ENCODE data around the gene PLA2G6.

PLA2G6 gene

DNA sequence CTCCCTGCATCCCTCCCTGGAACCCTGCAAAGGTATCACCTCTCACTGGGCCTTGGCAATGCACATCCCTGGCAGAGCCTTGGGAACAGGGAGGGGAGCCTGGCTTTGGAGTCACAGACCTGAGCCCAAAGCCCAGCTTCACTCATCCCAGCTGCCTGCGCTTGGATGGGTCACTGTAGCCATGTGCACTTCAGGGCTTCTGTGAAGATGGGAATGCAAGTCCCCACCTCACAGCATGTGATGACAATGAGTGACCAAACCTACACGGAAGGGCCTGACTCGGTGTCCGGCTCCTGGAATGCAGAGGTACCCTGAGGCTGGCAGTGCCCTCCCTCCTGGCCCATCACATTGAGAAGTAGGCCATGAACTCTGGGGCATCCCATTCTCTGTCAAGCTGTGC lies 48.3 kb downstream of the PLA2G6 start:
- Histone ChIP-seq H3K4me3 (ENCODE audit: low read depth in 1 of 2, low read length in 2 of 2) (no peak overlapping the region), H3K27me3 (ENCODE audit: control insufficient read depth in 1 of 2, insufficient read depth in 2 of 2, low read length in 2 of 2) (no peaks in the 10 kb centered on the region), H3K4me1 (ENCODE audit: control insufficient read depth in 1 of 2, insufficient read depth in 2 of 2, low read length in 2 of 2) (no peaks in the 10 kb centered on the region), H3K36me3 (ENCODE audit: control insufficient read depth in 1 of 2, insufficient read depth in 2 of 2, low read length in 2 of 2) (peaks cover 9 to 37% of the 10 kb centered on the region in 2 donors), H3K27ac (ENCODE audit: low read depth, low read length) (no peak overlapping the region), H3K9me3 (ENCODE audit: control insufficient read depth in 1 of 2, low read length in 2 of 2) (no peaks in the 10 kb centered on the region), H3K9ac (ENCODE audit: low read depth in 1 of 2, low read length in 2 of 2) (no peak overlapping the region)

DNA sequence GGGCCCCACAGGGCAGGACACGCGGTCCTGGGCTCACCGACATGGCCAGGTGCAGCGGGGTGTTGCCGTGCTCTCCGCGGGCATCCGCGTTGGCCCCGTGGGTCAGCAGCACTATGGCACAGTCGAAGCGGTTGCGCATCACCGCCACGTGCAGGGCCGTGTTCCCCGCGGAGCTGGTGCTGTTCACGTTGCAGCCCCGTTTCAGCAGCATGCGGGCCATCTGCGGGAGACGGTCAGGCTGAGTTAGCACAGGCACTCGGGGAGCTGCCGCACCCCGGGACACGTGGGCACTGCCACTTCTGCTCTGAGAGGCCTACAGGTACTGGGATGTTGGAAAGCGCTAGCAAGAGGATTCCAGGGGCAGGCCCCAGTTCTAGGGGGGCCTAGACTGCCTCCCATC lies 48.8 kb downstream of the PLA2G6 start:
- Histone ChIP-seq H3K27ac (ENCODE audit: low read depth, low read length) (no peak overlapping the region), H3K36me3 (ENCODE audit: control insufficient read depth in 1 of 2, insufficient read depth in 2 of 2, low read length in 2 of 2) (peaks cover 9 to 34% of the 10 kb centered on the region in 2 donors), H3K9me3 (ENCODE audit: control insufficient read depth in 1 of 2, low read length in 2 of 2) (no peaks in the 10 kb centered on the region), H3K9ac (ENCODE audit: low read depth in 1 of 2, low read length in 2 of 2) (no peak overlapping the region), H3K4me1 (ENCODE audit: control insufficient read depth in 1 of 2, insufficient read depth in 2 of 2, low read length in 2 of 2) (no peaks in the 10 kb centered on the region), H3K4me3 (ENCODE audit: low read depth in 1 of 2, low read length in 2 of 2) (no peak overlapping the region), H3K27me3 (ENCODE audit: control insufficient read depth in 1 of 2, insufficient read depth in 2 of 2, low read length in 2 of 2) (no peaks in the 10 kb centered on the region)

- no peaks in the 10 kb centered on the region for H3K9me3 ChIP-seq (ENCODE audit: control insufficient read depth in 1 of 2, low read length in 2 of 2)
- H3K36me3 ChIP-seq (ENCODE audit: control insufficient read depth in 1 of 2, insufficient read depth in 2 of 2, low read length in 2 of 2), result peaks cover 9 to 33% of the 10 kb centered on the region in 2 donors
- no peaks in the 10 kb centered on the region for H3K27me3 ChIP-seq (ENCODE audit: control insufficient read depth in 1 of 2, insufficient read depth in 2 of 2, low read length in 2 of 2)
- H3K9ac ChIP-seq (ENCODE audit: low read depth in 1 of 2, low read length in 2 of 2), result no peak overlapping the region
- H3K4me3 ChIP-seq (ENCODE audit: low read depth in 1 of 2, low read length in 2 of 2), result no peak overlapping the region
- no peaks in the 10 kb centered on the region for H3K4me1 ChIP-seq (ENCODE audit: control insufficient read depth in 1 of 2, insufficient read depth in 2 of 2, low read length in 2 of 2)
- no peak overlapping the region for H3K27ac ChIP-seq (ENCODE audit: low read depth, low read length)
Observed at GRCh38 chr22:38132136-38132535, 49.5 kb downstream of the PLA2G6 start.

DNA sequence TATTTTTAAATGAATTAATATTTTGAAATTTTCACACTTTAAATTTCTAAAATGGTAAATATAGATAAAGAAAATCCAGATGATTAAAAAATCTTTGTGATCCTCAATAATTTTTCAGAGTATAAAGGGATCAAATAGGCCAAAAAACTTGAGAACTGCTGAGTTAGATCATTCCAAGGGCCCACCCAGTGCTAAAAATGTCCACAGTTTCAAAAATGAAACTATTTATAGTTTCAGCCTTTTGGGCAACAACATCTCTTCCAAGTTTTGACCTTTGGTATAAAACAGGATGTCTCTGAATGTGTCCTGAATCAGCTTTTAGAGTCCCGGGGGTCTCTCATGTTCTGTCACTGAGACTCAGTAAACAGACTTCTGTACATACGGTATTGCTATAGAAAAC lies 50.2 kb downstream of the PLA2G6 start:
- Histone ChIP-seq H3K36me3 (ENCODE audit: control insufficient read depth in 1 of 2, insufficient read depth in 2 of 2, low read length in 2 of 2) (peaks cover 9 to 39% of the 10 kb centered on the region in 2 donors), H3K4me3 (ENCODE audit: low read depth in 1 of 2, low read length in 2 of 2) (no peak overlapping the region), H3K4me1 (ENCODE audit: control insufficient read depth in 1 of 2, insufficient read depth in 2 of 2, low read length in 2 of 2) (no peaks in the 10 kb centered on the region), H3K27ac (ENCODE audit: low read depth, low read length) (no peak overlapping the region), H3K27me3 (ENCODE audit: control insufficient read depth in 1 of 2, insufficient read depth in 2 of 2, low read length in 2 of 2) (no peaks in the 10 kb centered on the region), H3K9ac (ENCODE audit: low read depth in 1 of 2, low read length in 2 of 2) (no peak overlapping the region), H3K9me3 (ENCODE audit: control insufficient read depth in 1 of 2, low read length in 2 of 2) (no peaks in the 10 kb centered on the region)

- H3K9ac ChIP-seq (ENCODE audit: low read depth in 1 of 2, low read length in 2 of 2), result no peak overlapping the region
- no peak overlapping the region for H3K4me3 ChIP-seq (ENCODE audit: low read depth in 1 of 2, low read length in 2 of 2)
- H3K27me3 ChIP-seq (ENCODE audit: control insufficient read depth in 1 of 2, insufficient read depth in 2 of 2, low read length in 2 of 2), result no peaks in the 10 kb centered on the region
- H3K9me3 ChIP-seq (ENCODE audit: control insufficient read depth in 1 of 2, low read length in 2 of 2), result no peaks in the 10 kb centered on the region
- H3K27ac ChIP-seq (ENCODE audit: low read depth, low read length), result no peak overlapping the region
- H3K36me3 ChIP-seq (ENCODE audit: control insufficient read depth in 1 of 2, insufficient read depth in 2 of 2, low read length in 2 of 2), result peaks cover 9 to 43% of the 10 kb centered on the region in 2 donors
- no peaks in the 10 kb centered on the region for H3K4me1 ChIP-seq (ENCODE audit: control insufficient read depth in 1 of 2, insufficient read depth in 2 of 2, low read length in 2 of 2)
Observed at GRCh38 chr22:38129856-38130255, 51.8 kb downstream of the PLA2G6 start.

DNA sequence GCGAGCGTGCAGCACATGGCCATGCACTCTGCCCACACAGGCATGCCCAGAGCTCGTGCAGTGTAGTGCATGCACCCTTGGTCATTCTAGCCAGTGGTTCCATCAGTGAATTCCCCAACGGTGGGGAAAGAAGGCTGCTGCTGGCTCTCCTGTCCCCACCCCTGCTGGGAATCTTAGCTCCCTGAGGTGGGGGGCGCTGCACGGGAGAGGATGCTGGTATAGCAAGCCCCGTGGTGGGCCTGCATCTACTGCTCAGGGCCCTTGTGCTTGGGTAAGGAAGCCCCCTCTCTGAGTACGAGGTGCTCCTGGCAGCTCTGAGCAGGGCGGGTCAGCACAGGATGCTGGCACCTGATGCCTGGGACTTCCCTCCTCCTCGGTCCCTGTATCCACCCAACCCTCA lies 52.6 kb downstream of the PLA2G6 start:
- Histone ChIP-seq H3K36me3 (ENCODE audit: control insufficient read depth in 1 of 2, insufficient read depth in 2 of 2, low read length in 2 of 2) (peaks cover 9 to 44% of the 10 kb centered on the region in 2 donors), H3K9me3 (ENCODE audit: control insufficient read depth in 1 of 2, low read length in 2 of 2) (no peaks in the 10 kb centered on the region), H3K9ac (ENCODE audit: low read depth in 1 of 2, low read length in 2 of 2) (no peak overlapping the region), H3K4me1 (ENCODE audit: control insufficient read depth in 1 of 2, insufficient read depth in 2 of 2, low read length in 2 of 2) (no peaks in the 10 kb centered on the region), H3K27me3 (ENCODE audit: control insufficient read depth in 1 of 2, insufficient read depth in 2 of 2, low read length in 2 of 2) (no peaks in the 10 kb centered on the region), H3K27ac (ENCODE audit: low read depth, low read length) (no peak overlapping the region), H3K4me3 (ENCODE audit: low read depth in 1 of 2, low read length in 2 of 2) (no peak overlapping the region)

DNA sequence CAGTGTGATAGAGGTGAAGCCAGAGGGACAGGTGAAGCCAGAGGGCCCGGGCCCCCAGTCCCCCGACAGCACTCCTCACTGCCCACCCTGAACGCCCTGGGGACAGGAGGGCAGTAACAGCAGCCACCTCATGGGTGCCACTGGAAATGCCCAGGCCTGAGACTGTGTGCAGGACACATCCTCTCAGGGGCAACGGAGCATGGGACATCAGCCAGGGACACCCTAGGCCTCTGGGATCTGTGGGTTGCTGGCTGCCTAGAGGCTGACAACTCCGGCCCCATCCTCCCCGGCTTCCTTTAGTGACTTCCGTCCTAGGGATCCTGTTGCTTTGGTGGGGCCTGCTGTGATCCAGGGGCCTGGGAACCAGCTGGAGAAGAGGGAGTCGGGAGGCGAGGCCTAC lies 53.8 kb downstream of the PLA2G6 start:
- Histone ChIP-seq H3K27me3 (ENCODE audit: control insufficient read depth in 1 of 2, insufficient read depth in 2 of 2, low read length in 2 of 2) (no peaks in the 10 kb centered on the region), H3K4me3 (ENCODE audit: low read depth in 1 of 2, low read length in 2 of 2) (no peak overlapping the region), H3K9ac (ENCODE audit: low read depth in 1 of 2, low read length in 2 of 2) (no peak overlapping the region), H3K27ac (ENCODE audit: low read depth, low read length) (no peak overlapping the region), H3K9me3 (ENCODE audit: control insufficient read depth in 1 of 2, low read length in 2 of 2) (no peaks in the 10 kb centered on the region), H3K4me1 (ENCODE audit: control insufficient read depth in 1 of 2, insufficient read depth in 2 of 2, low read length in 2 of 2) (no peaks in the 10 kb centered on the region), H3K36me3 (ENCODE audit: control insufficient read depth in 1 of 2, insufficient read depth in 2 of 2, low read length in 2 of 2) (peaks cover under 1 to 36% of the 10 kb centered on the region in 2 donors)

- H3K9me3 ChIP-seq (ENCODE audit: control insufficient read depth in 1 of 2, low read length in 2 of 2), result no peaks in the 10 kb centered on the region
- no peaks in the 10 kb centered on the region for H3K4me1 ChIP-seq (ENCODE audit: control insufficient read depth in 1 of 2, insufficient read depth in 2 of 2, low read length in 2 of 2)
- no peak overlapping the region for H3K27ac ChIP-seq (ENCODE audit: low read depth, low read length)
- no peak overlapping the region for H3K9ac ChIP-seq (ENCODE audit: low read depth in 1 of 2, low read length in 2 of 2)
- H3K27me3 ChIP-seq (ENCODE audit: control insufficient read depth in 1 of 2, insufficient read depth in 2 of 2, low read length in 2 of 2), result no peaks in the 10 kb centered on the region
- no peak overlapping the region for H3K4me3 ChIP-seq (ENCODE audit: low read depth in 1 of 2, low read length in 2 of 2)
- H3K36me3 ChIP-seq (ENCODE audit: control insufficient read depth in 1 of 2, insufficient read depth in 2 of 2, low read length in 2 of 2), result peaks cover 0 to 28% of the 10 kb centered on the region in 2 donors
Observed at GRCh38 chr22:38126928-38127668, 54.5 kb downstream of the PLA2G6 start.

GRCh38 chr22:38125751-38126201 lies 55.9 kb downstream of the PLA2G6 start:
- Histone ChIP-seq H3K9me3 (ENCODE audit: control insufficient read depth in 1 of 2, low read length in 2 of 2) (no peaks in the 10 kb centered on the region), H3K27me3 (ENCODE audit: control insufficient read depth in 1 of 2, insufficient read depth in 2 of 2, low read length in 2 of 2) (no peaks in the 10 kb centered on the region), H3K27ac (ENCODE audit: low read depth, low read length) (no peak overlapping the region), H3K9ac (ENCODE audit: low read depth in 1 of 2, low read length in 2 of 2) (no peak overlapping the region), H3K4me1 (ENCODE audit: control insufficient read depth in 1 of 2, insufficient read depth in 2 of 2, low read length in 2 of 2) (no peaks in the 10 kb centered on the region), H3K4me3 (ENCODE audit: low read depth in 1 of 2, low read length in 2 of 2) (no peak overlapping the region), H3K36me3 (ENCODE audit: control insufficient read depth in 1 of 2, insufficient read depth in 2 of 2, low read length in 2 of 2) (peaks cover 0 to 26% of the 10 kb centered on the region in 2 donors)

GRCh38 chr22:38125038-38125610 lies 56.5 kb downstream of the PLA2G6 start:
- Histone ChIP-seq H3K27ac (ENCODE audit: low read depth, low read length) (no peak overlapping the region), H3K4me3 (ENCODE audit: low read depth in 1 of 2, low read length in 2 of 2) (no peak overlapping the region), H3K27me3 (ENCODE audit: control insufficient read depth in 1 of 2, insufficient read depth in 2 of 2, low read length in 2 of 2) (no peaks in the 10 kb centered on the region), H3K9ac (ENCODE audit: low read depth in 1 of 2, low read length in 2 of 2) (no peak overlapping the region), H3K4me1 (ENCODE audit: control insufficient read depth in 1 of 2, insufficient read depth in 2 of 2, low read length in 2 of 2) (peaks cover 0 to 2% of the 10 kb centered on the region in 2 donors), H3K9me3 (ENCODE audit: control insufficient read depth in 1 of 2, low read length in 2 of 2) (no peaks in the 10 kb centered on the region), H3K36me3 (ENCODE audit: control insufficient read depth in 1 of 2, insufficient read depth in 2 of 2, low read length in 2 of 2) (peaks cover 0 to 26% of the 10 kb centered on the region in 2 donors)

Measured in duodenal mucosa (tissue), 2 donors.